A549 (cell line): ENCODE results near the gene DCLK1. TPM values are rescaled to one million over a fixed set of nuclear protein-coding genes. Genes with fewer than 3 reads are reported as not detected.

Source experiments
- ATAC-seq, 2 experiments: fragments of 200-7000 bp in 1 of 2; fragments of >200 bp in 1 of 2; cut with Nextera tagmentation in 1 of 2; cut with Tn5 transposase in 1 of 2; 3 replicates each; pipeline versions ENCODE4 v1.8.0 to v1.9.1; 2018 to 2020; ENCODE audit warnings: mild to moderate bottlenecking in 1 of 2, moderate library complexity in 1 of 2
- CTCF ChIA-PET: fragments of 300-600 bp; sonication (Branson Sonifier 250); formaldehyde crosslinking; extraction: SDS; loops from one replicate; lab custom pipeline; 2021; ENCODE audit warnings: antibody characterized with exemption, inconsistent platforms; lab: Yijun Ruan, JAX
- POLR2A ChIA-PET: fragments of 350-600 bp; formaldehyde crosslinking; extraction: SDS; loops from one replicate; lab custom pipeline; 2021; ENCODE audit warnings: antibody characterized with exemption, inconsistent platforms; lab: Yijun Ruan, JAX
- DNase-seq, 2 experiments: peaks; one replicate each; pipeline versions ENCODE4 v3.0.0 to v3.0.0-alpha.2; 2011 to 2016; ENCODE audit warnings: low read depth in 1 of 2, low spot score in 1 of 2
- FAIRE-seq: peaks from 2 replicates; lab custom pipeline; 2011; peaks lifted over from hg19 to GRCh38; lab: Jason Lieb, UNC
- H3K27ac ChIP-seq, 2 experiments: fragments of >200 bp; sonication (Bioruptor Twin); formaldehyde crosslinking; 3 replicates each; pipeline ENCODE4 v1.5.1; 2016 to 2017
- H3K4me1 ChIP-seq: fragments of >200 bp; sonication (Bioruptor Twin); formaldehyde crosslinking; 3 replicates; pipeline ENCODE4 v1.6.1; 2016
- H3K4me2 ChIP-seq: fragments of >200 bp; sonication (Bioruptor Twin); formaldehyde crosslinking; 3 replicates; pipeline ENCODE4 v1.6.1; 2016
- H3K4me3 ChIP-seq: fragments of >200 bp; sonication (Bioruptor Twin); formaldehyde crosslinking; 3 replicates; pipeline ENCODE4 v1.5.1; 2016
- H3K9me3 ChIP-seq: fragments of >200 bp; sonication (Bioruptor Twin); formaldehyde crosslinking; 3 replicates; pipeline ENCODE4 v1.6.1; 2016
- BCL3 ChIP-seq: fragments of >200 bp; sonication (Bioruptor Twin); formaldehyde crosslinking; IDR thresholded peaks from 3 replicates; pipeline ENCODE4 v1.6.1; 2016
- CBX2 ChIP-seq: fragments of 200-600 bp; sonication (generic); IDR thresholded peaks from 2 replicates; pipeline ENCODE4 v1.6.1; 2016; ENCODE audit warnings: low read depth, mild to moderate bottlenecking, borderline replicate concordance
- CTCF ChIP-seq: fragments of >200 bp; sonication (Bioruptor Twin); formaldehyde crosslinking; IDR thresholded peaks from 3 replicates; pipeline ENCODE4 v1.5.1; 2016
- EHF ChIP-seq: fragments of 250-450 bp; sonication (Bioruptor Pico); IDR thresholded peaks from 2 replicates; pipeline ENCODE4 v1.5.0; 2020; ENCODE audit warnings: mild to moderate bottlenecking
- ESRRA ChIP-seq: fragments of 150-350 bp; IDR thresholded peaks from 2 replicates; pipeline ENCODE4 v1.6.1; 2014; ENCODE audit warnings: mild to moderate bottlenecking, low read length, borderline replicate concordance
- HES2 ChIP-seq: fragments of >200 bp; sonication (Bioruptor Twin); formaldehyde crosslinking; IDR thresholded peaks from 2 replicates; pipeline ENCODE4 v1.6.1; 2016
- HEYL ChIP-seq: fragments of 250-450 bp; sonication (Bioruptor Pico); IDR thresholded peaks from 2 replicates; pipeline ENCODE4 v1.8.0; 2021; ENCODE audit warnings: mild to moderate bottlenecking, moderate library complexity
- HOXA7 ChIP-seq: fragments of 250-450 bp; sonication (Bioruptor Pico); IDR thresholded peaks from 2 replicates; pipeline ENCODE4 v1.5.0; 2020; ENCODE audit warnings: mild to moderate bottlenecking, moderate library complexity
- HOXB13 ChIP-seq: fragments of 250-450 bp; sonication (Bioruptor Pico); IDR thresholded peaks from 2 replicates; pipeline ENCODE4 v1.5.0; 2020; ENCODE audit warnings: low read depth, mild to moderate bottlenecking, moderate library complexity
- HOXB5 ChIP-seq: fragments of 250-450 bp; sonication (Bioruptor Pico); IDR thresholded peaks from 2 replicates; pipeline ENCODE4 v1.5.0; 2020; ENCODE audit warnings: mild to moderate bottlenecking, moderate library complexity
- KDM1A ChIP-seq: fragments of 200-600 bp; sonication (generic); IDR thresholded peaks from 2 replicates; pipeline ENCODE4 v1.6.1; 2016; ENCODE audit warnings: low read depth, mild to moderate bottlenecking
- NFE2L2 ChIP-seq: fragments of 150-350 bp; conservative IDR thresholded peaks from 2 replicates; pipeline ENCODE4 v1.6.1; 2014; ENCODE audit warnings: low read length
- PBX3 ChIP-seq: IDR thresholded peaks from 2 replicates; pipeline ENCODE4 v1.6.1; 2012
- POLR2A ChIP-seq: IDR thresholded peaks from 2 replicates; pipeline ENCODE4 v1.6.1; 2012; ENCODE audit warnings: mild to moderate bottlenecking, low read length
- RARB ChIP-seq: fragments of 250-450 bp; sonication (Bioruptor Pico); IDR thresholded peaks from 2 replicates; pipeline ENCODE4 v1.8.0; 2021; ENCODE audit warnings: mild to moderate bottlenecking, moderate library complexity
- RCOR1 ChIP-seq: fragments of 150-350 bp; IDR thresholded peaks from 2 replicates; pipeline ENCODE4 v1.6.1; 2014; ENCODE audit warnings: antibody characterized with exemption, low read length, low read depth
- ZC3H11A ChIP-seq: fragments of 450-650 bp; IDR thresholded peaks from 2 replicates; pipeline ENCODE4 v1.6.1; 2014; ENCODE audit warnings: antibody characterized with exemption, mild to moderate bottlenecking
- ZNF302 ChIP-seq: fragments of 250-450 bp; sonication (Bioruptor Pico); IDR thresholded peaks from 2 replicates; pipeline ENCODE4 v1.9.0; 2021; ENCODE audit warnings: inconsistent platforms, mild to moderate bottlenecking, moderate library complexity
- WGBS: methylation state at CpG from one replicate; pipeline ENCODE4 v1.1.6; 2017; ENCODE audit errors: missing lambda C conversion rate; 5-methylcytosine and 5-hydroxymethylcytosine counted together
- polyA plus RNA-seq, 4 experiments: library from polyadenylated mRNA; depleted of rRNA in 3 of 4; stranded (reverse); fragments of >200 nt; fragmentation: RNase III in 1 of 4; extraction: RNeasy Plus Mini Kit Qiagen cat#74134 plus additional on column Dnase treatment in 1 of 4; gene quantifications; 2 replicates in 3 of 4; 3 replicates in 1 of 4; pipeline ENCODE4 v1.2.3, GENCODE V29; 2011 to 2017

DCLK1 gene
- polyA plus RNA-seq, 2 of the 4 experiments (the other 2 are of a cell fraction), result 0.13 to 0.21 TPM

GRCh38 chr13:35848336-35849255, 282.6 kb downstream of the DCLK1 start:
- DNase-seq (no peak), ATAC-seq (no peak)
- CTCF ChIA-PET, result no interaction called here
- Histone ChIP-seq H3K4me2 (no peak overlapping the region), H3K4me3 (no peak overlapping the region), H3K4me1 (no peaks in the 10 kb centered on the region)
- TF ChIP-seq HOXB13 (CRISPR knock-in tag) (no peak), POLR2A (no peak), PBX3 (no peak), ZC3H11A (no peak), HES2 (no peak), RCOR1 (no peak), RARB (no peak), CTCF (no peak), BCL3 (no peak), ESRRA (no peak), EHF (CRISPR knock-in tag) (no peak)
- TF ChIP-seq, all 56 proteins: peak for 0
- no peak overlapping the region for H3K27ac ChIP-seq
- 41% methylated on average over 3 of the region's 3 CpGs for WGBS
- FAIRE-seq, result no peak
- POLR2A ChIA-PET, result no interaction called here
- H3K9me3 ChIP-seq, result no peaks in the 10 kb centered on the region

DNA sequence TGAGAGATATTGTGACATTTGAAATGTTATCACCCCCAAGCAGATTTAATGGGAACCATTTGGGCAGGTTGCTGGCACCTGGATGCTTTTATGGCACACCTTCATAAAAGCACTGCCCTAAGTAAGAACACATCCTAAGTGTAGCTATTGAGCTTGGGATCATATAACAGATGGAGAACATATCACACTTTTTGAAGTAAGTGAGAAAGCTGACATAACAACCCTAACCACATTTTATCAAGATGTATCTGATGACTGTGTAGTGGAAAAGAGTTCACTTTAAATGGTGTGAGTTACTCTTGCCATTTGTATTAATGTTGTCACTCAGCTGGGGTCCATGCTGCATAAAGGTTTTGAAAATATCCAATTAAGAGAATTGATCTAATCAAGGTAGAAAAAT, 287.9 kb downstream of the DCLK1 start:
- CTCF ChIA-PET, result no interaction called here
- no peak for ATAC-seq
- Histone ChIP-seq H3K4me1 (no peaks in the 10 kb centered on the region), H3K27ac (no peak overlapping the region), H3K4me2 (no peak overlapping the region), H3K4me3 (no peak overlapping the region), H3K9me3 (no peaks in the 10 kb centered on the region)
- TF ChIP-seq ZC3H11A, result no peak
- TF ChIP-seq KDM1A, result no peak
- no peak for TF ChIP-seq HEYL (CRISPR knock-in tag)
- no peak for TF ChIP-seq HOXA7
- no peak for TF ChIP-seq CBX2
- no peak for TF ChIP-seq HOXB5 (CRISPR knock-in tag)
- FAIRE-seq, result no peak
- POLR2A ChIA-PET, result no interaction called here
- no peak for DNase-seq

DNA sequence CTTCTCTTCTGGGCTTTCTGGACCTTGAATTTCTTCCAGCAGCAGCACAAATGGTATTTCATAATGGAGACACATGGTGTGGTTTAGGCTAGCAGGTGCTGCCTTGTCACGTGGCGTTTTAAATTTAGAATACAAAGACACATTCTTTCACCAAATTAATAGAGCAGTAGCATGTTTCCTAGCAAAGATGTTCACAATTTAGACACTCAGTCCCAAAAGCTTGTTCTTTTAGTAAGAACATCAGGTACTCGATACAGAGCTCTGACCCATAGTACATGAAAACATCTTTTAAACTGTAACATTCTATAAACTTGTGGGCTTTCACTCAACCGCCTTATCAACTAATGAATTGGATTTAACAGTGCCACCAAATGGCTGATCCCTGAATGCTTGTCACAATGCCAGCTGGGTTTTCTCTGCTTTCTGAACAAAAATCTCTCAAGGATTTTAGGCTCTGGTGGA, 290.1 kb downstream of the DCLK1 start:
- no peaks in the 10 kb centered on the region for H3K4me1 ChIP-seq
- FAIRE-seq, result no peak
- POLR2A ChIA-PET, result no interaction called here
- TF ChIP-seq ZNF302 (CRISPR knock-in tag) (no peak), NFE2L2 (no peak)
- WGBS, result 32% methylated on average over 4 of the region's 4 CpGs
- H3K4me2 ChIP-seq, result no peak overlapping the region
- no peak for DNase-seq
- no peak overlapping the region for H3K4me3 ChIP-seq
- ATAC-seq, result no peak
- no peaks in the 10 kb centered on the region for H3K9me3 ChIP-seq
- no peak overlapping the region for H3K27ac ChIP-seq
- CTCF ChIA-PET, result no interaction called here
